B cell (primary cell): ENCODE results near the gene CCM2. TPM values are rescaled to one million over a fixed set of nuclear protein-coding genes. Genes with fewer than 3 reads are reported as not detected.

Experiments used
- ATAC-seq: fragments of 200-7000 bp; cut with Tn5 transposase; one replicate; pipeline ENCODE4 v1.10.0; 2021; ENCODE audit warnings: low read depth, mild to moderate bottlenecking, moderate number of reproducible peaks, moderate library complexity
- CTCF ChIA-PET: fragments of 350-600 bp; sonication (Branson Sonifier 250); formaldehyde crosslinking; loops from one replicate; lab custom pipeline; 2021; ENCODE audit warnings: antibody characterized with exemption, inconsistent platforms; lab: Charles Lee
- POLR2A ChIA-PET: fragments of 350-600 bp; sonication (Branson Sonifier 250); formaldehyde crosslinking; loops from one replicate; lab custom pipeline; 2021; ENCODE audit warnings: antibody characterized with exemption; lab: Charles Lee
- DNase-seq: peaks from one replicate; pipeline ENCODE4 v3.0.0; 2013
- H2AFZ ChIP-seq: 2 replicates; pipeline ENCODE4 v1.6.1; 2012; ENCODE audit warnings: mild to moderate bottlenecking, low read depth, low read length; ENCODE audit not compliant: insufficient read depth, poor library complexity, severe bottlenecking
- H3K27ac ChIP-seq, 2 donors: 1 replicate in 1 of 2; 2 replicates in 1 of 2; pipeline ENCODE4 v1.5.1; 2012 to 2013; ENCODE audit warnings: low read length in 2 of 2, mild to moderate bottlenecking in 2 of 2, moderate library complexity in 1 of 2
- H3K27me3 ChIP-seq, 4 experiments: fragments of 200-600 bp in 1 of 4; sonication (generic) in 1 of 4; replicated peaks in 1 of 4; 1 replicate in 2 of 4; 2 replicates in 2 of 4; pipeline versions ENCODE4 v1.6.1 to v1.7.0; 2013 to 2016; ENCODE audit warnings: low read length in 3 of 4, mild to moderate bottlenecking in 2 of 4, mixed read lengths in 1 of 4, moderate library complexity in 1 of 4; ENCODE audit not compliant: insufficient read depth in 4 of 4, control insufficient read depth in 3 of 4; ENCODE audit errors: control extremely low read depth in 1 of 4
- H3K36me3 ChIP-seq, 2 experiments: replicated peaks in 1 of 2; 1 replicate in 1 of 2; 2 replicates in 1 of 2; pipeline versions ENCODE4 v1.6.1 to v1.7.1; 2013; ENCODE audit warnings: low read length in 1 of 2; ENCODE audit not compliant: insufficient read depth in 2 of 2, control insufficient read depth in 1 of 2; ENCODE audit errors: control extremely low read depth in 1 of 2, extremely low read depth in 1 of 2
- H3K4me1 ChIP-seq, 2 donors: fragments of 200-600 bp in 1 of 2; sonication (generic) in 1 of 2; 1 replicate in 1 of 2; 2 replicates in 1 of 2; pipeline versions ENCODE4 v1.5.1 to v1.6.1; 2013 to 2017; ENCODE audit warnings: low read length in 2 of 2; ENCODE audit not compliant: control insufficient read depth in 2 of 2, insufficient read depth in 2 of 2
- H3K4me2 ChIP-seq: replicated peaks from 2 replicates; pipeline ENCODE3; 2012; ENCODE audit warnings: mild to moderate bottlenecking, low read depth, low read length; ENCODE audit not compliant: poor library complexity, severe bottlenecking
- H3K4me3 ChIP-seq, 5 experiments: fragments of 200-600 bp in 1 of 5; sonication (generic) in 1 of 5; 1 replicate in 3 of 5; 2 replicates in 2 of 5; pipeline versions ENCODE4 v1.5.1 to v1.7.0; 2011 to 2016; ENCODE audit warnings: low read length in 4 of 5, mild to moderate bottlenecking in 4 of 5, low read depth in 2 of 5, control low read depth in 1 of 5, moderate library complexity in 1 of 5; ENCODE audit not compliant: insufficient read depth in 1 of 5; ENCODE audit errors: control extremely low read depth in 1 of 5, extremely low read depth in 1 of 5
- H3K79me2 ChIP-seq: fragments of 200-600 bp; sonication (generic); one replicate; pipeline ENCODE4 v1.6.0; 2016; ENCODE audit warnings: low read length; ENCODE audit not compliant: control insufficient read depth, insufficient read depth
- H3K9ac ChIP-seq: fragments of 200-600 bp; sonication (generic); 2 replicates; pipeline ENCODE4 v1.6.1; 2017; ENCODE audit warnings: mild to moderate bottlenecking, low read length, moderate library complexity
- H3K9me3 ChIP-seq, 3 donors: one replicate each; pipeline versions ENCODE4 v1.6.1 to v1.7.1; 2013; ENCODE audit warnings: low read length in 2 of 3; ENCODE audit not compliant: control insufficient read depth in 2 of 3, insufficient read depth in 1 of 3; ENCODE audit errors: control extremely low read depth in 1 of 3
- H4K20me1 ChIP-seq: 2 replicates; pipeline ENCODE4 v1.6.0; 2012; ENCODE audit warnings: mild to moderate bottlenecking, low read length; ENCODE audit not compliant: insufficient read depth, control insufficient read depth, poor library complexity, severe bottlenecking
- H3K27ac Mint-ChIP-seq: one replicate; pipeline ENCODE4 v1.8.0; 2021; ENCODE audit warnings: mixed read lengths
- H3K27me3 Mint-ChIP-seq: one replicate; pipeline ENCODE4 v1.8.0; 2021; ENCODE audit warnings: mixed read lengths
- H3K4me1 Mint-ChIP-seq: one replicate; pipeline ENCODE4 v1.8.0; 2021; ENCODE audit warnings: mixed read lengths
- H3K4me3 Mint-ChIP-seq: one replicate; pipeline ENCODE4 v1.8.0; 2021; ENCODE audit warnings: mixed read lengths
- H3K9me3 Mint-ChIP-seq: one replicate; pipeline ENCODE4 v1.8.0; 2022; ENCODE audit warnings: mixed read lengths; ENCODE audit not compliant: insufficient read depth
- EZH2 ChIP-seq: IDR thresholded peaks from 2 replicates; pipeline ENCODE4 v1.6.1; 2012; ENCODE audit warnings: borderline replicate concordance, low read depth, mild to moderate bottlenecking, moderate library complexity, low read length; ENCODE audit not compliant: insufficient read depth, poor library complexity, severe bottlenecking
- WGBS: methylation state at CpG from one replicate; pipeline ENCODE4 v1.1.5; 2013; ENCODE audit warnings: missing lambda C conversion rate; ENCODE audit not compliant: insufficient coverage; 5-methylcytosine and 5-hydroxymethylcytosine counted together
- intact Hi-C: fragments of 100-400 bp; cut with micrococcal nuclease; formaldehyde crosslinking; loops from one replicate; pipeline ENCODE4 v1.10.0; 2022
- polyA plus RNA-seq: library from polyadenylated mRNA; depleted of rRNA; stranded (reverse); fragments of >200 nt; gene quantifications from 2 replicates; pipeline ENCODE4 v1.2.3, GENCODE V29; 2012
- total RNA-seq, 2 donors: library from RNA; stranded (reverse); fragments of 120-200 nt in 1 of 2; gene quantifications; 1 replicate in 1 of 2; 2 replicates in 1 of 2; pipeline versions ENCODE4 v1.2.3 to v1.2.4, GENCODE V29; 2013 to 2022
- TF ChIP-seq, protein P1 (sequence below): fragments of 200-600 bp; IDR thresholded peaks from one replicate; pipeline ENCODE4 v1.8.0; 2022; ENCODE audit warnings: antibody characterized with exemption, mild to moderate bottlenecking

CCM2 gene
- total and polyA plus RNA-seq, 2 donors (not counting 1 experiment from before 2014, with no cell fraction given), result 150 to 201 TPM

DNA sequence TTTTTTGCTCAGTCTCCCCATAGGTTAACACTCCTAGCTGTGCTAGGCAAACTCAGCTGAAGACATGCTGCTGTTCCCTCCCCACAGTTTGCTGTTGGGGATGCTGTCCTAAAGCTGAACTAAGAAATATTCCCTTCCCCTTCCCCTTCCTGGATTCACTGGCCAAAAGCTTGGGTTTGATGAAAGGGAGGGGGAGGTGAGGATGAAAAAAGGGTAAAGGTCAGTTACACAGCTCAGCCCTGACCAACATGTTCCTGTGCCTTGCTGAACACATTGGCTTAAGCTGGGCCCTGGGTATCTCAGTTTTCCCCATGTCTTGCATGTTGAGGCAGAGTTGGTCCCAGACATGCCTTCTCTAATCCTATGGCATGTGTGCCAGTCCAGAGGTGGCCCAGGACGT is 15.3 kb downstream of the CCM2 start:
- POLR2A ChIA-PET, result interaction anchor here (0.5 kb wide), 1 partner anchor 13 kb away, joined by 4 read pairs; no protein-coding TSS in a partner anchor
- no peak for TF ChIP-seq EZH2
- TF ChIP-seq, protein P1, sequence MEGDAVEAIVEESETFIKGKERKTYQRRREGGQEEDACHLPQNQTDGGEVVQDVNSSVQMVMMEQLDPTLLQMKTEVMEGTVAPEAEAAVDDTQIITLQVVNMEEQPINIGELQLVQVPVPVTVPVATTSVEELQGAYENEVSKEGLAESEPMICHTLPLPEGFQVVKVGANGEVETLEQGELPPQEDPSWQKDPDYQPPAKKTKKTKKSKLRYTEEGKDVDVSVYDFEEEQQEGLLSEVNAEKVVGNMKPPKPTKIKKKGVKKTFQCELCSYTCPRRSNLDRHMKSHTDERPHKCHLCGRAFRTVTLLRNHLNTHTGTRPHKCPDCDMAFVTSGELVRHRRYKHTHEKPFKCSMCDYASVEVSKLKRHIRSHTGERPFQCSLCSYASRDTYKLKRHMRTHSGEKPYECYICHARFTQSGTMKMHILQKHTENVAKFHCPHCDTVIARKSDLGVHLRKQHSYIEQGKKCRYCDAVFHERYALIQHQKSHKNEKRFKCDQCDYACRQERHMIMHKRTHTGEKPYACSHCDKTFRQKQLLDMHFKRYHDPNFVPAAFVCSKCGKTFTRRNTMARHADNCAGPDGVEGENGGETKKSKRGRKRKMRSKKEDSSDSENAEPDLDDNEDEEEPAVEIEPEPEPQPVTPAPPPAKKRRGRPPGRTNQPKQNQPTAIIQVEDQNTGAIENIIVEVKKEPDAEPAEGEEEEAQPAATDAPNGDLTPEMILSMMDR, result no peak

DNA sequence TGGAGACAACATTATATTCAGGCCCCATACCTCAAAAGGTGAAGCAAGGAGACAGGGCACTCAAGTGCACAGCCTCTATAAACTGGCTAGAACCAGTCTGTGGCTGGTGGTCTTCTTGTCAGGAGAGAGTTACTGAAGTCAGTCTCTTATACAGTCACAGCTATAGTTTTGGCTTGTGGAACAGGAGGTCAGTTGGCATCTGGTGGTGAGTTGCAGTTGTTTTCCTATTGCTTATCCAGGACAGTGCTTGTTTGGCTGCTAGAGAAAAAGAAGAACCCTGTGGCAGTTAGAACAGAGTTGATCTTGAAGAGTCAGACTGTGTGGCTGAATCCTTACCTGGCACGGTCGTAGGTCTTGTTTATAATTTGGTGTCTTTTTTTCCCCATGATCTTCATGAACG is 17.3 kb downstream of the CCM2 start:
- Histone ChIP-seq H3K9ac (no peak overlapping the region), H3K36me3 (peaks cover 3 to 4% of the 10 kb centered on the region in 2 experiments), H3K4me1 (peaks cover 10 to 14% of the 10 kb centered on the region in 2 donors), H3K9me3 (no peaks in the 10 kb centered on the region), H3K27ac (no peak overlapping the region), H3K4me3 (no peak overlapping the region), H4K20me1 (peaks cover 4% of the 10 kb centered on the region), H3K27me3 (no peaks in the 10 kb centered on the region), H3K4me2 (no peak overlapping the region), H2AFZ (no peak overlapping the region), H3K79me2 (peaks cover 76% of the 10 kb centered on the region)
- Mint-ChIP-seq H3K27ac (no peak overlapping the region), H3K4me3 (no peak overlapping the region), H3K27me3 (no peaks in the 10 kb centered on the region), H3K9me3 (no peaks in the 10 kb centered on the region), H3K4me1 (peaks cover 22% of the 10 kb centered on the region)
- WGBS, result 94% methylated on average over 2 of the region's 3 CpGs
- intact Hi-C loops, result no loop called here
- no peak for TF ChIP-seq EZH2
- TF ChIP-seq, protein P1, result no peak
- ATAC-seq (no peak), DNase-seq (no peak)
- POLR2A ChIA-PET, result no interaction called here
- CTCF ChIA-PET, result no interaction called here

More for the DNA sequence above, 15.3 kb downstream of the CCM2 start:
- no peak overlapping the region for H3K4me3 Mint-ChIP-seq
- intact Hi-C loops, result no loop called here
- Histone ChIP-seq H3K27me3 (no peaks in the 10 kb centered on the region), H3K4me3 (no peak overlapping the region), H2AFZ (no peak overlapping the region), H3K36me3 (peaks cover 3 to 4% of the 10 kb centered on the region in 2 experiments), H3K9me3 (no peaks in the 10 kb centered on the region), H3K4me2 (no peak overlapping the region), H3K27ac (no peak overlapping the region), H3K9ac (no peak overlapping the region), H3K4me1 (no peaks in the 10 kb centered on the region), H3K79me2 (peaks cover 77% of the 10 kb centered on the region), H4K20me1 (peaks cover 4% of the 10 kb centered on the region)
- H3K27me3 Mint-ChIP-seq, result no peaks in the 10 kb centered on the region
- DNase-seq, result no peak
- WGBS, result no CpG with 5 or more reads among the region's 1 CpG
- no peak for ATAC-seq
- no peaks in the 10 kb centered on the region for H3K9me3 Mint-ChIP-seq
- peaks cover 12% of the 10 kb centered on the region for H3K4me1 Mint-ChIP-seq
- H3K27ac Mint-ChIP-seq, result no peak overlapping the region
- CTCF ChIA-PET, result interaction anchor here (0.9 kb wide), 1 partner anchor 12 kb away, joined by 3 read pairs; no protein-coding TSS in a partner anchor
